ENCODE measurements around the gene UNC119. TPM values are rescaled to one million over a fixed set of nuclear protein-coding genes. Genes with fewer than 3 reads are reported as not detected.
A peak's percentile ranks its signal among the peaks of the same experiment; 100 is the strongest.
"Not testable (repeated sequence)": the region's sequence is repeated elsewhere in the genome, so short reads cannot be mapped to it uniquely, and the experiment has no call there.

The UNC119 gene
- 21.1 and 26.4 TPM in 2 replicates for total RNA-seq

- peak; percentile 57 to 73 for DNase-seq (ENCODE audit: low read depth in 2 of 2)
Measured at GRCh38 chr17:28552176-28552999, at the start of gene UNC119. UNC119 (minus strand) TSS chr17:28552624; CDS start chr17:28552557, 67 bp downstream.

- peak; percentile 90 to 91 for DNase-seq (ENCODE audit: low read depth in 2 of 2)
Measured at GRCh38 chr17:28599311-28600184, 47.1 kb upstream of the UNC119 start.

GRCh38 chr17:28598799-28599310 is 46.4 kb upstream of the UNC119 start, which contains the start of gene SPAG5:
SPAG5 (minus strand) TSS chr17:28599025; CDS start chr17:28598946, 79 bp downstream.
- peak; percentile 93 to 96 for DNase-seq (ENCODE audit: low read depth in 2 of 2)

- no peak for DNase-seq (ENCODE audit: low read depth in 2 of 2)
Measured at GRCh38 chr17:28598389-28598788, 46.0 kb upstream of the UNC119 start.

GRCh38 chr17:28597606-28598383 is 45.4 kb upstream of the UNC119 start:
- DNase-seq (ENCODE audit: low read depth in 2 of 2), result no peak

- no peak for DNase-seq (ENCODE audit: low read depth in 2 of 2)
Measured at GRCh38 chr17:28592260-28592659, 39.8 kb upstream of the UNC119 start.

- no peak for DNase-seq (ENCODE audit: low read depth in 2 of 2)
Measured at GRCh38 chr17:28585851-28586250, 33.4 kb upstream of the UNC119 start.

- no peak for DNase-seq (ENCODE audit: low read depth in 2 of 2)
Measured at GRCh38 chr17:28584434-28584833, 32.0 kb upstream of the UNC119 start.

GRCh38 chr17:28582513-28582912 is 30.1 kb upstream of the UNC119 start:
- DNase-seq (ENCODE audit: low read depth in 2 of 2), result no peak

GRCh38 chr17:28580959-28581358 is 28.5 kb upstream of the UNC119 start:
- DNase-seq (ENCODE audit: low read depth in 2 of 2), result no peak

- DNase-seq (ENCODE audit: low read depth in 2 of 2), result no peak
Measured at GRCh38 chr17:28579526-28579925, 27.1 kb upstream of the UNC119 start.

GRCh38 chr17:28578246-28579195 is 26.1 kb upstream of the UNC119 start:
- no peak for DNase-seq (ENCODE audit: low read depth in 2 of 2)

- no peak for DNase-seq (ENCODE audit: low read depth in 2 of 2)
Measured at GRCh38 chr17:28577466-28577824, 25.0 kb upstream of the UNC119 start.

GRCh38 chr17:28576758-28577465 is 24.5 kb upstream of the UNC119 start, which contains the start of gene ALDOC:
ALDOC (minus strand) TSS chr17:28576895; CDS start chr17:28575532, 1,363 bp downstream.
- peak; percentile 90 to 92 for DNase-seq (ENCODE audit: low read depth in 2 of 2)

GRCh38 chr17:28576016-28576415 is 23.6 kb upstream of the UNC119 start:
- DNase-seq (ENCODE audit: low read depth in 2 of 2), result not testable (repeated sequence)

GRCh38 chr17:28575126-28575795 is 22.8 kb upstream of the UNC119 start:
- DNase-seq (ENCODE audit: low read depth in 2 of 2), result no peak

- DNase-seq (ENCODE audit: low read depth in 2 of 2), result no peak
Measured at GRCh38 chr17:28574526-28574925, 22.1 kb upstream of the UNC119 start.

GRCh38 chr17:28573966-28574480 is 21.6 kb upstream of the UNC119 start:
- DNase-seq (ENCODE audit: low read depth in 2 of 2), result no peak

GRCh38 chr17:28573521-28573920 is 21.1 kb upstream of the UNC119 start:
- no peak for DNase-seq (ENCODE audit: low read depth in 2 of 2)
